ENCODE data around the gene COL23A1. TPM values are rescaled to one million over a fixed set of nuclear protein-coding genes. Genes with fewer than 3 reads are reported as not detected.

COL23A1 gene
- total and polyA plus RNA-seq, 2 of the 13 experiments (the other 11 are each of a cell fraction or from before 2014, with no cell fraction given) = not detected

GRCh38 chr5:178277346-178277745 is 312.8 kb downstream of the COL23A1 start:
- no peak overlapping the region for H3K4me2 ChIP-seq (ENCODE audit: low read depth, low read length)
- H4K20me1 ChIP-seq (ENCODE audit: insufficient read depth, low read length) = no peaks in the 10 kb centered on the region
- no peak overlapping the region for H2AFZ ChIP-seq (ENCODE audit: low read length)
- CTCF ChIA-PET (ENCODE audit: low intra/inter-chr PET ratio, low total read pairs) = no interaction called here
- no peak for ATAC-seq
- no peak overlapping the region for H3K4me3 ChIP-seq (replicated peaks in 1 of 3; ENCODE audit: insufficient read depth in 1 of 3, low read depth in 2 of 3, low read length in 3 of 3)
- WGBS (ENCODE audit: low lambda C conversion rate) = 13% methylated on average over 4 of the region's 9 CpGs
- H3K9ac ChIP-seq (ENCODE audit: insufficient read depth, low read depth, low read length) = no peak overlapping the region
- intact Hi-C loops (cut with micrococcal nuclease; ENCODE audit: unreplicated experiment) = no loop called here
- H3K36me3 ChIP-seq (replicated peaks in 1 of 2; ENCODE audit: control insufficient read depth in 1 of 2, insufficient read depth in 2 of 2, low read length in 2 of 2) = no peaks in the 10 kb centered on the region
- in situ Hi-C loops (cut with HindIII; ENCODE audit: extremely low pct_ligation_motif_present, low pct_unique_long_range_greater_than_20kb) = loop anchor here (5.0 kb wide), 1 partner anchor 275 kb away; no protein-coding TSS in a partner anchor
- H3K9me3 ChIP-seq (ENCODE audit: low read length) = peaks cover 12% of the 10 kb centered on the region
- H3K27ac ChIP-seq (ENCODE audit: extremely low read length, insufficient read depth, low read length) = no peak overlapping the region
- TF ChIP-seq KLF9 (CRISPR knock-in tag; IDR thresholded peaks at IDR 0.05; ENCODE audit: low read depth) (no peak), HNF4A (CRISPR knock-in tag; IDR thresholded peaks at IDR 0.05) (no peak), KAT8 (CRISPR knock-in tag; IDR thresholded peaks at IDR 0.05) (no peak), KLF16 (CRISPR knock-in tag; IDR thresholded peaks at IDR 0.05) (no peak), IKZF5 (CRISPR knock-in tag; IDR thresholded peaks at IDR 0.05) (no peak), RNF219 (CRISPR knock-in tag; IDR thresholded peaks at IDR 0.05) (no peak), USF2 (IDR thresholded peaks at IDR 0.05; ENCODE audit: low read depth, low read length) (no peak), USF2 (CRISPR knock-in tag; IDR thresholded peaks at IDR 0.05; ENCODE audit: borderline replicate concordance) (no peak)
- H3K4me1 ChIP-seq (ENCODE audit: insufficient read depth, low read length) = peaks cover 1% of the 10 kb centered on the region; the same call in 1 of the 2 replicates
- H3K27me3 ChIP-seq (ENCODE audit: control insufficient read depth in 1 of 2, insufficient read depth in 2 of 2, low read length in 2 of 2) = peaks cover 3 to 53% of the 10 kb centered on the region in 2 experiments; a peak in 4 of 5 replicates
- no peaks in the 10 kb centered on the region for H3K79me2 ChIP-seq (ENCODE audit: insufficient read depth, low read length)
- BruUV-seq (replicated peaks) = no TSS peak
- POLR2A ChIA-PET = no interaction called here
- no peak for FAIRE-seq
- no peak for DNase-seq (ENCODE audit: low spot score)
